Fibroblast of the aortic adventitia (primary cell): ENCODE measurements around the gene TICRR. TPM values are rescaled to one million over a fixed set of nuclear protein-coding genes. Genes with fewer than 3 reads are reported as not detected.

Source experiments
- DNase-seq: peaks from one replicate; pipeline ENCODE4 v3.0.0-alpha.2; 2010; ENCODE audit warnings: low read depth
- H3K4me3 ChIP-seq: 2 replicates; pipeline ENCODE4 v1.5.1; 2011; ENCODE audit warnings: low read depth, mild to moderate bottlenecking, control low read depth, low read length, moderate library complexity
- total RNA-seq: library from RNA; depleted of rRNA; stranded (reverse); fragments of >200 nt; gene quantifications from 2 replicates; pipeline ENCODE4 v1.2.3, GENCODE V29; 2012; ENCODE audit warnings: low replicate concordance
- TF ChIP-seq, protein P1 (sequence below): IDR thresholded peaks from 2 replicates; pipeline ENCODE4 v1.5.1; 2011; ENCODE audit warnings: mild to moderate bottlenecking, low read length, control low read depth, inconsistent platforms; ENCODE audit not compliant: insufficient read depth

Gene TICRR
- total RNA-seq, 1 donor: 8.8 TPM

DNA sequence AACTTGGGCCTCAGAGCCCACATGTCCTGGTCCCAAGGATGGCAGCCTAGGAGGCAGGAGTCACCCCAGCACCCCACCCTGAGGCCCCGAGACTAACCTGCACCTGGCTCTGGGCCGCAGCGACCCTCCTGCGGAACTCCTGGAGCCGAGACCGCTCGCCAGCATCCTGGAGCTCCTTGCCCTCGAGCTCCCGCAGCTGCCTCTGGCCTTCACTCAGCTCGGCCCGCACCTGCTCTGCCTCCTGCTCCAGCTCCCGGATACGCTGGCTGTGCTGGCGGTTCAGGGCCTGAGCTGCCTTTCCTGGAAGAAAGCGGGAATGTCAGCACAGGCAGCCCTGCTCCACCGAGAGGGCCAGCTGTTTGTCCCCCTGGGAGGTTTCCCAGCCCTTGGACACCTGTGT, 66.8 kb downstream of the TICRR start:
- no peak overlapping the region for H3K4me3 ChIP-seq
- TF ChIP-seq, protein P1, sequence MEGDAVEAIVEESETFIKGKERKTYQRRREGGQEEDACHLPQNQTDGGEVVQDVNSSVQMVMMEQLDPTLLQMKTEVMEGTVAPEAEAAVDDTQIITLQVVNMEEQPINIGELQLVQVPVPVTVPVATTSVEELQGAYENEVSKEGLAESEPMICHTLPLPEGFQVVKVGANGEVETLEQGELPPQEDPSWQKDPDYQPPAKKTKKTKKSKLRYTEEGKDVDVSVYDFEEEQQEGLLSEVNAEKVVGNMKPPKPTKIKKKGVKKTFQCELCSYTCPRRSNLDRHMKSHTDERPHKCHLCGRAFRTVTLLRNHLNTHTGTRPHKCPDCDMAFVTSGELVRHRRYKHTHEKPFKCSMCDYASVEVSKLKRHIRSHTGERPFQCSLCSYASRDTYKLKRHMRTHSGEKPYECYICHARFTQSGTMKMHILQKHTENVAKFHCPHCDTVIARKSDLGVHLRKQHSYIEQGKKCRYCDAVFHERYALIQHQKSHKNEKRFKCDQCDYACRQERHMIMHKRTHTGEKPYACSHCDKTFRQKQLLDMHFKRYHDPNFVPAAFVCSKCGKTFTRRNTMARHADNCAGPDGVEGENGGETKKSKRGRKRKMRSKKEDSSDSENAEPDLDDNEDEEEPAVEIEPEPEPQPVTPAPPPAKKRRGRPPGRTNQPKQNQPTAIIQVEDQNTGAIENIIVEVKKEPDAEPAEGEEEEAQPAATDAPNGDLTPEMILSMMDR: no peak
- DNase-seq: no peak

DNA sequence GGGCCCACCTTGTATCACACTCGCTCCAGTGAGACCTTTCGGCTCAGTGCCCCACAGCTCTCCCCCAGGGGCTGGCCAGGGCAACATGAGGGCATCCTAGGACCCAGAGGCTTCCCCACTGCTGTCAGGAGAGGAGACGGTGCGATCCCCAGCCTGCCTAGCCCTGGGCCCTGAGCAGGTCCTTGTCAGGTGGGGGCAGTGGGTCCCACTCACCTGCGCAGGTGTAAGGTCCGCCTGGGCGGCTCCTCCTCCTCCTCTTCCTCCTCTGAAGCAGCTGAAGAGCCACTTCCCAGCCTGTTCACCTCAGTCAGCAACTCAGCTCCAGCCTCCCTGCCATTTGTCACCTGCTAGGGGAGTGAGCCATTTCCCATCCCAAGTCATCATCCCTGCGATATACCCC, 70.4 kb downstream of the TICRR start:
- no peak for DNase-seq
- H3K4me3 ChIP-seq: no peak overlapping the region
- TF ChIP-seq, protein P1: no peak

DNA sequence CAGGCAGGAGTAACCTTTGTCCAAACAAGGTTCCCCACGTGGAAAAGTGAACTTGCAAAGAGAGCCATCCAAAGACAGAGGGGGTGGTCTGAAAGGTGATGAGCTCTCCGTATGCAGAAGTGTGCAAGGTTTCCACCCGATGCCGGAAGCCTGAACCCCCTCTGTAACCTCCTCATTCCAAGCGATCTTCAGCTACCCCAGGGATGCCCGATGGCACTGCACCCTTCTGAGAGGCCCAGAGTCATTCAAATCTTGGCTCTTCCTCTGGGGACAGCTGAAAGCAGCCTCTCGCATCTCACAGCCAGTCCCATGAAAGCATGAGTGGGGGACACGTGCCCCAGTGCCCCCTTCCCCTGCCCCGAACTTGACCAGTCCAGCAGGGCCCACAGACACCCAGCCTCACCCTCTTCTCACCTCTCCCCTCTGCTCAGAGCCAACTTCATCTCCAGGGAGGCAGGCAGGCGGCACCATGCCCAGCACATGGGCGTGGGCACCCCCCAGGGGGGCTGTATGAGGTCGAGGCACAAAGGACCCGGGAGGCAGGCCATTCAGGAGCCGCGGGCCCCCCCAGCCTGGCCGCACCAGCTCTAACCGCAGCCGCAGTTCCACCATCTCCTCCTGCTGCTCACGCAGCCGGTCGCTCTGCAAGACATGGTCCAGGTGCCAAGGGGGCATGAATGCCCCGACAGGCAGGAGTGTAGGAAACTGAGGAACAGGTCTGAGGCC, 71.3 kb downstream of the TICRR start:
- no peak overlapping the region for H3K4me3 ChIP-seq
- DNase-seq: no peak
- TF ChIP-seq, protein P1: no peak

DNA sequence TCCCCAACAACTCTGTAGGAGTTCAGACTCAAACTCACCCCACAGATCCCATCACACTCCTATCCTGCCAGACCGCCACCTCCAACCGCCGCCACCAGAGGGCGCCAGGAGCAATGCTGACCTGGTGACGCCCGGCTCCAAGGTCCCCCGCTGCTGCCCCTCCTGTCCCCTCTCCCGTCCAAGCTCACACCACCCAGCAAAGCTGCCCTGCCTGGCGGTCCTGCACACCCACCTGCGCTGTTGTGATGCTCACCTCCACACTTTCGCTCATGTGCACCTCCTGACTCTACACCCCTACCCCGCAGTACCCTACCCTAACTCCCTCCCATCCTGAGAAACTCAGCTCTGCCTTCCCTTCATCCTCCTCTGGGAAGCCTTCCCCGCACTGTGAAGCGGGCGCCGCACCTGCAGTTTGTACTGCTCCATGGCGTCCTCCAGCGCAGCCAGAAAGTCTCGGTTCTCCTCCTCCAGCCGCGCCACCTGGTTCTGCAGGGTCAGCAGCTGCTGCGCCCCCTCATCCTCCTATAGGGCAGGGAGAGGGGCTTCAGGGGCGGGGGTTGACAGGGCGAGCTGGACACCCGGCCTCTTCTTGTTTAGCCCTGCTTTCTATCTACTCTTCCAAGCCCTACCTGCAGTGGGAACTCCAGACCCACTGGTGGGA, 72.1 kb downstream of the TICRR start:
- TF ChIP-seq, protein P1: peak; percentile 92
- peak; percentile 57 for DNase-seq

DNA sequence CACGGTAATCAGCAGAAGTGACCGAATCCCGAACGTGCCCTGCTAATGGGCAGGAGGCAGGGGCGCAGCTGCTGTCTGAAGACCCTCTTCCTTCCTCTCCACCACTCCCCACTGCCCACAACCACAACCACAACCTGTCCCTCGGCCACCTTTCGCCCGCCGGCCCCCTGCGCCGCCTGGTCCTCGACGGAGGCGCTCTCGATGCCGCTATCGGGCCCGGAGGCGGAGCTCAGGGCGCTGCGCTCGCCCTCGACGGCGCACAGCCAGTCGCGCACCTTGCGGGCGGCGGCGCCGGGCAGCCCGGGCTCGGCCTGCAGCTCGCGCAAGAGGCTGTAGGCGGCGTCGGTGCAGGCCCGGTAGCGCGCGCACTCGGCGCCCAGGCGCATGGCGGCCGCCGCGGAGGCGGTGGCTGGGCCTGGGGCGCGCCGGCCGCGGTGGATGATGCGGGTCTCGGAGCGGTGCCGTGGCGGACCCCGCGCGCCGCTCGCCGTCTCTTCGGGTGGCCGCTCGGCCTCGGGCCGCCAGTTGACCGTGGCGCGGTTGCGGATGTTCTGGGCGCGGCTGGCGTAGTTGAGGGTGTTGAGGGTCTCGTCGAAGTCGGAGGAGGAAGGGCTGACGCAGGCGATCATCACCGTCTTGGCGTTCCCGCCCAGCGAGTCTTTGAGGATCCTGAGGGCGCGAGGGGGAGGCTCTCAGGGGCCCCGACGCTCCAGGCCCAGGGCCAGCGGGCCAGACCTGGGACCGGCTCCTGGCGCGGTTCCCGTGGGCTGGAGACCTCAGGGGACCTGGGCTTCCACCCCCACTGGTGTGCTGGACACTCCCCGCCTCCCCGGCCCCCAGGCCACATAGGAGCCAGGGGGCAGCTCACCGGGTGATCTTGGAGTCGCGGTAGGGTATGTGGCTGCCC, 73.1 kb downstream of the TICRR start:
- no peak overlapping the region for H3K4me3 ChIP-seq
- no peak for DNase-seq
- TF ChIP-seq, protein P1: no peak

More for the DNA sequence above, 72.1 kb downstream of the TICRR start:
- H3K4me3 ChIP-seq: no peak overlapping the region

DNA sequence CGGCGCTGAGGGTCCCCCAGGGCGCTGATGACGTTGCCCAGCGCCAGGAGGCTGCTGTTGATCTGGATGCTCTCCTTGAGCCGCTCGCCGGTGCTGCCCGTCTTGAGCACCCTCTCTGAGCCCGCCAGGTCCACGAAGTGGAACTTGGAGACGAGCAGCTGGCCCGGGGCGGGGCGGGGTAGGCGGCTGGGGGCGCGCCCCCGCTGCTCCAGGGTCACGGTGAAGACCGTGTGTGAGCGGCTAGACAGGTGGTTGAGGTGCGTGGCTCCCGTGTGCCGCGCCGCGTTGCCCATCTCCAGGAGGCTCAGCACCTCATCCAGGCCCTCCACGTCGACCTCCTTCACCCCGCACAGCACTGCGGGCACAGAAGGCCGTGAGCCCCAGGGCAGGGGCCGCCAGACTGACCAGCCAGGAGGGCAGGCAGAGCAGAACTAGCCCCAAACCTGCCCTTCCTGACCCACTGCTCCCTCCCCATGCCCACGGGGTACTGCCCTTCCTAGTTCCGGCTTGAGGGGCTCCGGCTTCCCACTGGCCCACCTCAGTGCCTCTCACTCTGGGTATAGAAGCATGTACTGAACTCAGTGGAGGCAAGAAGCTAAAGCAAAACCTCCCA, 73.8 kb downstream of the TICRR start:
- DNase-seq: no peak
- H3K4me3 ChIP-seq: no peak overlapping the region
- TF ChIP-seq, protein P1: no peak
